Esophagus squamous epithelium (tissue), 5 donors: ENCODE results near the gene CAPRIN2. TPM values are rescaled to one million over a fixed set of nuclear protein-coding genes. Genes with fewer than 3 reads are reported as not detected.

ENCODE experiments used
- DNase-seq: peaks from one replicate; lab custom pipeline; 2025; lab: John Stamatoyannopoulos, UW
- H3K27ac ChIP-seq, 4 donors: fragments of 200-600 bp; sonication (generic); one replicate each; pipeline ENCODE4 v1.5.1; 2016 to 2019; ENCODE audit warnings: mild to moderate bottlenecking in 1 of 4
- H3K27me3 ChIP-seq, 4 donors: fragments of 200-600 bp; sonication (generic); 1 replicate in 3 of 4; 2 replicates in 1 of 4; pipeline versions ENCODE4 v1.5.1 to v1.6.0; 2017 to 2021; ENCODE audit warnings: antibody characterized with exemption in 1 of 4
- H3K36me3 ChIP-seq, 3 donors: fragments of 200-600 bp; sonication (generic); one replicate each; pipeline ENCODE4 v1.5.1; 2016 to 2019
- H3K4me1 ChIP-seq, 3 donors: fragments of 200-600 bp; sonication (generic); one replicate each; pipeline ENCODE4 v1.5.1; 2017 to 2019
- H3K4me3 ChIP-seq, 4 donors: fragments of 200-600 bp; sonication (generic); 1 replicate in 3 of 4; 2 replicates in 1 of 4; pipeline ENCODE4 v1.5.1; 2016 to 2019; ENCODE audit warnings: mild to moderate bottlenecking in 2 of 4, moderate library complexity in 1 of 4
- H3K9me3 ChIP-seq, 3 donors: fragments of 200-600 bp; sonication (generic); one replicate each; pipeline ENCODE4 v1.5.1; 2016 to 2019
- POLR2A ChIP-seq, 4 donors: fragments of 450-650 bp; IDR thresholded peaks; one replicate each; pipeline ENCODE4 v1.6.1; 2017; ENCODE audit warnings: antibody characterized with exemption in 4 of 4, mild to moderate bottlenecking in 4 of 4, moderate library complexity in 3 of 4
- WGBS, 2 donors: methylation state at CpG; one replicate each; pipeline ENCODE4 v1.1.5; 2018; 5-methylcytosine and 5-hydroxymethylcytosine counted together
- intact Hi-C: fragments of 100-400 bp; cut with DNase I; formaldehyde crosslinking; loops from one replicate; pipeline ENCODE4 v1.15.0; 2022
- total RNA-seq, 4 donors: library from RNA; depleted of rRNA; stranded (reverse); fragments of >200 nt; gene quantifications; one replicate each; pipeline ENCODE4 v1.1.0, GENCODE V29; 2016
- TF ChIP-seq, protein P1 (sequence below), 6 experiments: fragments of 450-650 bp in 4 of 6; fragments of 200-600 bp in 2 of 6; sonication (generic) in 2 of 6; IDR thresholded peaks; one replicate each; pipeline ENCODE4 v1.5.1; 2016 to 2019; ENCODE audit warnings: antibody characterized with exemption in 6 of 6, mild to moderate bottlenecking in 4 of 6, moderate library complexity in 4 of 6
- donor health status: DM: yes; HTN: yes; CAD: no.

Gene CAPRIN2
- total RNA-seq, 4 donors from 2014 or later = 2.5 to 26.5 (median 15.2) TPM

DNA sequence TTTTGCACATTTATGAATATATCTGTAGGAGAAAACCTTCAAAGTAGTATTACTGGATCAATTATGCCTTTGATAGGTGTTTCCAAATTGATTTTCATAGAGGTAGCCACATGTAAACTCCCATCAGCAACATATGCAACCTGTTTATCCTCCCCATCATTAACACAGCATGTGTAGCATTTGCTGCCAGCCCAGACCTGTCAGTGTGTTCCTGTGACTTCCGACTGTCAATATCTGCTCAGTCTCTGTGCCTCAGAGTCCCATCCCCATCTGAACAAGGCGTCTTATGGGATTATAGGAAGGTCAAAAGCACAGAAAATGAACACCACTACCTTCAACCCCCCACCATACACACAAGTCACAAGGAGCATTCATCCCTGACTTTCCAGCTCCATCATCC, 9.5 kb upstream of the CAPRIN2 start:
- TF ChIP-seq, protein P1, sequence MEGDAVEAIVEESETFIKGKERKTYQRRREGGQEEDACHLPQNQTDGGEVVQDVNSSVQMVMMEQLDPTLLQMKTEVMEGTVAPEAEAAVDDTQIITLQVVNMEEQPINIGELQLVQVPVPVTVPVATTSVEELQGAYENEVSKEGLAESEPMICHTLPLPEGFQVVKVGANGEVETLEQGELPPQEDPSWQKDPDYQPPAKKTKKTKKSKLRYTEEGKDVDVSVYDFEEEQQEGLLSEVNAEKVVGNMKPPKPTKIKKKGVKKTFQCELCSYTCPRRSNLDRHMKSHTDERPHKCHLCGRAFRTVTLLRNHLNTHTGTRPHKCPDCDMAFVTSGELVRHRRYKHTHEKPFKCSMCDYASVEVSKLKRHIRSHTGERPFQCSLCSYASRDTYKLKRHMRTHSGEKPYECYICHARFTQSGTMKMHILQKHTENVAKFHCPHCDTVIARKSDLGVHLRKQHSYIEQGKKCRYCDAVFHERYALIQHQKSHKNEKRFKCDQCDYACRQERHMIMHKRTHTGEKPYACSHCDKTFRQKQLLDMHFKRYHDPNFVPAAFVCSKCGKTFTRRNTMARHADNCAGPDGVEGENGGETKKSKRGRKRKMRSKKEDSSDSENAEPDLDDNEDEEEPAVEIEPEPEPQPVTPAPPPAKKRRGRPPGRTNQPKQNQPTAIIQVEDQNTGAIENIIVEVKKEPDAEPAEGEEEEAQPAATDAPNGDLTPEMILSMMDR (IDR thresholded peaks at IDR 0.05) = no peak
- no peak for TF ChIP-seq POLR2A (IDR thresholded peaks at IDR 0.05)
- Histone ChIP-seq H3K27me3 (no peaks in the 10 kb centered on the region), H3K36me3 (no peaks in the 10 kb centered on the region), H3K4me1 (peaks cover 0 to 4% (median 0%) of the 10 kb centered on the region in 3 donors), H3K9me3 (no peaks in the 10 kb centered on the region), H3K4me3 (no peak overlapping the region), H3K27ac (no peak overlapping the region)
- intact Hi-C loops = no loop called here
- WGBS, 2 donors = 35 to 46% methylated on average over 2 of the region's 2 CpGs
- no peak for DNase-seq

GRCh38 chr12:30763053-30763452, 8.3 kb upstream of the CAPRIN2 start:
- no peaks in the 10 kb centered on the region for H3K9me3 ChIP-seq
- H3K4me3 ChIP-seq = no peak overlapping the region
- H3K36me3 ChIP-seq = no peaks in the 10 kb centered on the region
- H3K27me3 ChIP-seq = no peaks in the 10 kb centered on the region
- 93 to 98% methylated on average over 3 of the region's 3 CpGs for whole genome bisulfite sequencing, 2 donors
- TF ChIP-seq, protein P1 (IDR thresholded peaks at IDR 0.05) = no peak
- no peak for TF ChIP-seq POLR2A (IDR thresholded peaks at IDR 0.05)
- no peak for DNase-seq
- no peaks in the 10 kb centered on the region for H3K4me1 ChIP-seq
- no peak overlapping the region for H3K27ac ChIP-seq
- intact Hi-C loops = no loop called here

DNA sequence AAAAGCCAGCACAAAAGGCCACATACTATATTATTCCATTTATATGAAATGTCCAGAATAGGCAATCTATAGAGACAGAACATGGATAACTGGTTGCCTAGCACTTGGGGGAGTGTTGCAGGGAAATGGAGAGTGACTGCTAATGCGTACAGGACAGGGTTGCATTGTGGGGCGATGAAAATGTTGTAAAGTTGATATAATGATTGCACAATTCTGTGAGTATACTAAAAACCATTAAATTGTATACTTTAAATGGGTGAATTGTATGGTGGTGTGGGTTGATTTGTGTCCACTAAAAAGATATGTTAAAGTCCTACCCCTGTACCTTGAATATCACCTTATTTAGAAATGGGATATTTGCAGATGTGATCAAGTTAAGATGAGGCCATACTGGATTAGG, 7.0 kb upstream of the CAPRIN2 start:
- H3K9me3 ChIP-seq = no peaks in the 10 kb centered on the region
- no peak overlapping the region for H3K27ac ChIP-seq
- WGBS, 2 donors = 96 to 100% methylated on average over 2 of the region's 2 CpGs

DNA sequence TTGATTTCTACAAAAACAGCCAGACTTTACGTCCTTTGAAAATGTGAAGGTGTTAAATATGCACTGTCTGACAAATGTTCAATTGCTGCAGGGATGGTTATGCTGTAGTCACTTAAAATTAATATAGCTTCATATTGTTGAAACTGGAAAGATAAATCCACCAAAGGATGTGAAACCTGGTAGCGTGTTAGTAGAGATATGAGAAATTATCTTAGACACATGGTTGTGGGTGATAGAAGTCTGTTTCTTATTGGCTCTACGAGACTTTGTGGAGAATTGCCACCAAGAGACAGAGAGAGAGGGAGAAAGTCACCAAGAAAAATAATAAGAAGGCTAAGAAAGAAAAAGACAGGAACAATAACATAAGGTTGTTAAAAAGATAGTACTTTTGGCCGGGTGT, 2.6 kb upstream of the CAPRIN2 start:
- Histone ChIP-seq H3K27me3 (no peaks in the 10 kb centered on the region), H3K4me3 (no peak overlapping the region), H3K9me3 (no peaks in the 10 kb centered on the region), H3K27ac (no peak overlapping the region), H3K4me1 (peaks cover 8 to 25% (median 15%) of the 10 kb centered on the region in 3 donors), H3K36me3 (no peaks in the 10 kb centered on the region)
- TF ChIP-seq, protein P1 (IDR thresholded peaks at IDR 0.05) = no peak
- no peak for TF ChIP-seq POLR2A (IDR thresholded peaks at IDR 0.05)
- intact Hi-C loops = loop anchor here (5.0 kb wide), 1 partner anchor 35 kb away; no protein-coding TSS in a partner anchor
- no peak for DNase-seq
- 66 to 96% methylated on average over 4 of the region's 4 CpGs for WGBS, 2 donors

More for the DNA sequence above, 7.0 kb upstream of the CAPRIN2 start:
- no peaks in the 10 kb centered on the region for H3K4me1 ChIP-seq
- no peak for TF ChIP-seq POLR2A (IDR thresholded peaks at IDR 0.05)
- TF ChIP-seq, protein P1 (IDR thresholded peaks at IDR 0.05) = no peak
- H3K36me3 ChIP-seq = no peaks in the 10 kb centered on the region
- no peaks in the 10 kb centered on the region for H3K27me3 ChIP-seq
- H3K4me3 ChIP-seq = no peak overlapping the region
- DNase-seq = no peak
- intact Hi-C loops = no loop called here

DNA sequence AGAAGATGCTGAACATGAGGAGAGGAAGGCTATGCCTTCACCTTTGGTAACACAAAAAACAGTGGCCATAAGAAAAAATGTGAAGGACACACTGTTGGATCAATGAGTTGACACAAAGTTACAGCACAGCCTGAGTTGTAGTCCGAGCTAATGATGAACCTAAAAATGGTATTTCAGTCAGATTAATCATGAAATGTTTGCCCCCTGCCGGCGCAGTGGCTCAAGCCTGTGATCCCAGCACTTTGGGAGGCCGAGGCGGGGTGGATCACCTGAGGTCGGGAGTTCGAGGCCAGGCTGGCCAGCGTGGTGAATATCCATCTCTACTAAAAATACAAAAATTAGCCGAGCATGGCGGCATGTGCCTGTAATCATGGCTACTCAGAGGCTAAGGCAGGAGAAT, 1.3 kb upstream of the CAPRIN2 start:
- H3K4me3 ChIP-seq = no peak overlapping the region
- no peak overlapping the region for H3K27ac ChIP-seq
- peaks cover 8 to 25% (median 15%) of the 10 kb centered on the region in 3 donors for H3K4me1 ChIP-seq
- TF ChIP-seq, protein P1 (IDR thresholded peaks at IDR 0.05) = no peak
- no peak for TF ChIP-seq POLR2A (IDR thresholded peaks at IDR 0.05)
- no peaks in the 10 kb centered on the region for H3K9me3 ChIP-seq
- H3K36me3 ChIP-seq = no peaks in the 10 kb centered on the region
- no peak for DNase-seq
- 95 to 98% methylated on average over 8 to 10 of the region's 10 CpGs for WGBS, 2 donors
- intact Hi-C loops = loop anchor here (5.0 kb wide), 1 partner anchor 36 kb away; no protein-coding TSS in a partner anchor
- no peaks in the 10 kb centered on the region for H3K27me3 ChIP-seq
